Measurements from ENCODE around the gene TMUB1.
A peak's percentile ranks its signal among the peaks of the same experiment; 100 is the strongest.

TMUB1 gene

DNA sequence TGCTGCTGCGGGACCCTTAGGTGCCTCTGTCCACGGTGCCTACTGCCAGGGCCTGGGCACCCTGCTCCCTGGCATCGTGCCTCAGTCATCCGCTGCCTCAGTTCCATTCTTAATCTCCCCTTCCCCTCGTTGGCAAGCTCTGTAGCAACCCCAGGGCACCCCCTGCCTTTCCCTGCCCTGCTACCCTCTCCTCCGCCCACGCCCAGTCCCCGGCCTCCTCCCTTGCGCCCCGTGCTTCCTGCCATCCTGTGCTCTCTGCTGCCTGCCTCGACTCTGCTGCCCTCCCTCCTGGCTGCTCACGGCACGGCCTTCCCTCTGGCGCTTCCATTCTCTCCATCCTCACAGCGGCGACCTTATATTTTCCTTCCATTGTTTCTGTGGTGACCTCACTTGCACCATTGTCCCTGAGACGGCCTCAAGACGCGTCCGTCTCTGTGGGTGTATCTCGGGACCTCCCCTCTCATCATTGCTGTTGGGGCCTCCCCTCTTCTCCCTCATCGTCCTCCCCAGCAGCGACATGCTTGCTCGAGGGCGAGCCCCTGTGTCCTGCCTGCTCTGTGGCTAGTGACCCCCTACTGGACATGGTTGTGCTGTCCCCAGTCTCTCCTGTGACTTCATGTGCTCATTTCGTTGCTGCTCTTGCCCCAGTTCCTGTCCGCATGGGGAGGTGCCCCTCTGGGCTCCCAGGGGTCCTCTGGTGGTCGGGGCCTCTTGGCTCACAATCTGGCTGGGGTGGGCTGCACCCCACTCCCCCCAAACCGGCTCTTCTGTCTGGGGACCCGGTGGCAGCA lies 38.3 kb upstream of the TMUB1 start:
- DNase-seq (ENCODE audit: low read depth, low spot score) = no peak

DNA sequence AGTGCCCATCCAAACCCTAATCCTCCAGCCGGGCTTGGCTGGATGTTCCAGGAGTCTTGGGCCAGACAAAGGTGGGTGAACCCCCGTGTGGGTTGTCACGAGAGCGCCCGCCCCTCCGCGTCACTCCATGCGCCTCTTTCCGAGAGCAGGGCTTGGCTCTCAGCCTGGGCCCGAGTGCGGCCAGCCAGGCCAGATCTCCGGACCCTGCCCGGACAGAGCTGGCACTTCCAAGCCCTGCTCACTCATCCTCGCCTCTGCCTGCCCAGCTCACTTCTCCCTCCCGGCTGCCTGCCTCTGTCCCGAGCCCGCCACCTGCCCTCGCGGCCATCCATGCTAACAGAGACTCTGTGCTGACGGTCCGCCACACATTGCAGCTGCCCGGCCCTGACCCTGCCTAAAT lies 37.6 kb upstream of the TMUB1 start:
- DNase-seq (ENCODE audit: low read depth, low spot score) = no peak

DNA sequence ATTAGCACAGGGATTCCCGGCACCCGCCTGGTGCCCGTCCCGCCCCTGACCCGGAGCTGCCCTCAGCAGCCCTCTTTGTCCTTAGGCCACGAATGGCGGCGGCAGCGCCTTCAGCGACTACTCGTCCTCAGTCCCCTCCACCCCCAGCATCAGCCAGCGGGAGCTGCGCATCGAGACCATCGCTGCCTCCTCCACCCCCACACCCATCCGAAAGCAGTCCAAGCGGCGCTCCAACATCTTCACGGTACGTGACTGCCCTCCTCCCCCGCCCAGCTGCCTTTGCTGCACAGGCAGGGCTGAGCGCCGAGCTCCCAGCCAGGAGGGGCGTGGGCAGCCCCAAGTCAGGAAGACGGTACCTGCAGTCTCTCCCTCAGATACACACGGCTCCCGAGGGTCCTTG lies 36.6 kb upstream of the TMUB1 start:
- no peak for DNase-seq (ENCODE audit: low read depth, low spot score)

DNA sequence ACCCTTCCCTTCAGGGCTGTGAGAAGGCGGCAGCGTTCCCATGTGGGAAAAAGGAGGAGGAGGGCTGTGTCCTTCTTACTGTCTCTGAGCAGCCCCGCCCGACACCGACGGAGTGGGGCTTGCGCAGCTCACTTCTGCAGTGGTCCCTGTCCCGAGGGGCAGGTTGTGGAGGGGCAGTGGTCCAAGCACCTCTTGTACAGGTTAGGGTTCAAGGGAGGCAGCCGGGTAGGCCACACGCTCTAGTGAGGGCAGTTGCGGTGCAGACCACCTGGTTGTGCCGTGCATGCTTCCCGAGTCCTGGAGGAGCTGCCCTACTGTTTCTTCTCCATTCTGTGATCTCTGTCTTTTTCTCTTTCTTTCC lies 35.7 kb upstream of the TMUB1 start:
- DNase-seq (ENCODE audit: low read depth, low spot score) = no peak

DNA sequence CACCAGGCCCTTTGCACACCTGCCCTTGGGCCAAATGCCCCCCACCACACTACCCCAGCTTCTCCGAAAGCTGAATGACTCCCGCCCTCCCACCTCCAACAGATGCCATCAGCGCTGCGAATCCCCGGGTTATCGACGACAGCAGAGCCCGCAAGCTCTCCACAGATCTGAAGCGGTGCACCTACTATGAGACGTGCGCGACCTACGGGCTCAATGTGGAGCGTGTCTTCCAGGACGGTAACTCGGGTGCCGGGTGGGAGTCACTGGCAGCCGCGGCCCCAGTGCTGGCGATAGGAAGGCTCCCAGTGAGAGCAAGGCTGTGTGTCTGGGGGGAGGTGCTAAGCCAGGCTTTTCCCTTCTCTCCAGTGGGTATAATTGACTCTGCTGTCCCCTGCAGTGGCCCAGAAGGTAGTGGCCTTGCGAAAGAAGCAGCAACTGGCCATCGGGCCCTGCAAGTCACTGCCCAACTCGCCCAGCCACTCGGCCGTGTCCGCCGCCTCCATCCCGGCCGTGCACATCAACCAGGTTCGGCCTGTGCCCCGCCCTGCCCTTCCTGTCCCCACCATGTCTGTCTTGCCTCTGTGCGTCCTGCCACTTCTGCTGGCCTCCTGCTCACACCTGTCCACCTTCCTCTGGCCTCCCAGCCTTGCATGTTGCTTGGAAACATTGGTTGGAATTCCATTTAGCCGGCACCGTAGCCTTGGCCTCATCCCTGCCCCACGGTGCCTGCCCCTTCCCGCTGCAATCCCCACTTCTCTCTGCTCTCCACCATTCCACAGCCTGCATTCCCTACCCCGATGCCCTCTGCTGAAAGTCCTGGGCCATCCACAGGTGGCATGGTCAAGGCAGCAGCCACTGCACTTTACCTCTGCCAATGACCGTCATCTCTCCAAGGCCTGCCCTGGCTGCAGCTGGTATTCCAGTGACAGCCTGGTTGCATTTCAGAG lies 35.1 kb upstream of the TMUB1 start:
- no peak for DNase-seq (ENCODE audit: low read depth, low spot score)

DNA sequence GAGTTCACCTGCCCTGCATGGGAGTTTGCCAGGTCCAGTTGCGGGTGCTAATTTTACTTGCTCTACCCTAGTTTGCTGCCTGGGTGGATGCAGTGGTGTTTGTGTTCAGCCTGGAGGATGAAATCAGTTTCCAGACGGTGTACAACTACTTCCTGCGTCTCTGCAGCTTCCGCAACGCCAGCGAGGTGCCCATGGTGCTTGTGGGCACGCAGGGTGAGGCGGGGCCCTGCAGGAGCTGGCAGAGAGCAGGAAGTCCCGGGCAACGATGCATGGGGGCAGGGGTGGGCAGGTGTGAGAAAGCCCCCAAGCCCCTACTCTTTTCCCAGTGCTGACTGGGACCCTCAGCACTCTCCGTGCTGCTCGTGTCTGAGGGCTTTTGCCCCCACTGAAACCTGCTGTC lies 34.3 kb upstream of the TMUB1 start:
- no peak for DNase-seq (ENCODE audit: low read depth, low spot score)

DNA sequence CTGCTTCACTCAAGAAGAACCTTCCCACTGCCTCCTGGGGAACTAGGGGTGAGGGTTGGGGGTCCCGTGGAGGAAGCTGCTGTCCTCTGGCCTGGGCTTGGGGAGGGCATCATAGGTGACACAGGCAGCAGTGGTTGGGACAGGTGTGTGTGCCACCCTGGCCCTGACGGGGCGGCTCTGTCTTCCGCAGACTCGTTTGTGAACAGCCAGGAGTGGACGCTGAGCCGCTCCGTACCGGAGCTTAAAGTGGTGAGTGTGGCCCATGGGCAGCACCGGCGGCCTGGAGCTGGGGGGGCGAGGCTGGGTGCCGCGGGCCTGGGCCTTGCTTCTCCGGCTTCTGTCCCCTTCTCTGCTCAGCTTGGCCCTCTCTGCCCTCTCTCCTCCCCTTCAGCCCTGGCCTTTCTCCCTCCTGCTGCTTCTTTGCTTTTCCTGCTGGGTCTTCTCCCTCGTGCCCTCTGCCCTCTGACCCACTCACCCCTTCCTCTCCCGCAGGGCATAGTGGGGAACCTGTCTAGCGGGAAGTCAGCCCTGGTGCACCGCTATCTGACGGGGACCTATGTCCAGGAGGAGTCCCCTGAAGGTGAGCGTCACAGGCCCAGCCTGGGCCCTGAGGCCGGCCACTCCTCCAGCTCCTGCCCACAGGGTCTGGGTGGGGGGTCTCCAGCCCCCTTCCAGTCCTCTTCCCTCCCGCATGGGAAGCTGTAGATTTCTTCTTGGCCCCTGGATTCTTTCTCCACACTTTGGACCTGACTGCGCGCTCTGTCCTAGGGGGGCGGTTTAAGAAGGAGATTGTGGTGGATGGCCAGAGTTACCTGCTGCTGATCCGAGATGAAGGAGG lies 33.5 kb upstream of the TMUB1 start:
- no peak for DNase-seq (ENCODE audit: low read depth, low spot score)

DNA sequence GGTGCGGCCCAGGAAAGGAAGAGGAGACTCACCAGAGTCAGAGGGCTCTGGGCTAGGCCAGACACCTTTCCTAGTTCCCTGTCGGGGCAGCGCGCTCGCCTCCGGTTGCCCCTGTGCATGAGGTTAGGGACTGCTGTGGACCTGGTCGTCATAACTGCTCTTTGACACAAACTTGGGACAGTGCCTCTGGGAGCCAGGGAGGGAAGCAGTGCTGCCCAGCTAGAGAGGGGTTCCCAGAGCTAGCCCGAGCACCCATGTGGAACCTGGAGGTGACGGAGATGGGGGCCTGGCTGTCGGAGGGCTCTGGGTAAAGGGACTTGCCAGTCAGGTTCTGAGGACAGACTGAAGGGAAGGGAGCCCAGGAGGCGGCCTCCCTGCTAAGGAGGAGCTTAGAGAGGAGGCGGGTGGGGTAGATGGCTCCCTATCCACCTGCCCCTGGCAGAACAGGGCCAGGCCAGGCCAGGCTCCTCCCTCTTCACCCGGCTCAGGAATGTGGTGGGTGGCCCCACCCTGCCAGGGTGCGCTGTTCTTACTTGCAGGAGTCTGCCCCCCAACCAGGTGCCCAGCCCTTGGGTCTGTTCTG lies 32.6 kb upstream of the TMUB1 start:
- DNase-seq (ENCODE audit: low read depth, low spot score) = no peak

DNA sequence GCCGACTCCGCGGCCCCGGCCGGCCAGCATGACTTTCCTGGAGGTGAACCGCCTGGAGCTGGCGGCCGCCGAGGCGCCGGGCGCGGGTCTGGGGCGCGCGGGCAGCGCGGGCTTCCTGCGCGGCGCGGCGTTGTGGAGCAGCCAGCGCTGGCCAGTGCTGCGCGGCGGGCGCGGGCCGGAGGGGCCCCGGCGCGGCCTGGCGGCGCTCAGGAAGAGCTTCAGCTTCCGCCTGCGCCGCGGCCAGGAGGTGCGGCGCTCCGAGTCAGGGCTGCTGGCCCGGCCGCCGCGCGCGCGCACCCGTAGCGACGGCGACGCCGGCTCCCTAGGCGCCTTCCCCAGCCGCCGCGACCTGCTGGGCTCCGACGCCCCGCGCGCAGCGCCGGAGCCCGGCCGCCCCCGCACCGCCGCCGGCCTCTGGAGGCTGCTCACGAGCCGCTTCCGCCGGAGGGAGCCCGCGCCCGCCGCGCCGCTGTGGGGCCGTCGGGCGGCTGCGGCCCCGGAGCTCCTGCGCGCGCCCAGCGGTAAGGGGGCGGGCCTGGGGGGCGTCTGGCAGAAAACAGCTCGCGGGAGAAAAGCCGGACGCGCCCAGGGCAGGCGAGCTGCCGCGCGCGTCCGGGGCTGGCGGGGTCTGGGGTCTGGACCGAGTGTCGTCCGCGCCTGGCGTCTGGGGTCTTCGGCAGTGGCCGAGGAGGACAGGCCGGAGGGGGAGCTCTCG lies 32.0 kb upstream of the TMUB1 start:
- DNase-seq (ENCODE audit: low read depth, low spot score) = no peak

DNA sequence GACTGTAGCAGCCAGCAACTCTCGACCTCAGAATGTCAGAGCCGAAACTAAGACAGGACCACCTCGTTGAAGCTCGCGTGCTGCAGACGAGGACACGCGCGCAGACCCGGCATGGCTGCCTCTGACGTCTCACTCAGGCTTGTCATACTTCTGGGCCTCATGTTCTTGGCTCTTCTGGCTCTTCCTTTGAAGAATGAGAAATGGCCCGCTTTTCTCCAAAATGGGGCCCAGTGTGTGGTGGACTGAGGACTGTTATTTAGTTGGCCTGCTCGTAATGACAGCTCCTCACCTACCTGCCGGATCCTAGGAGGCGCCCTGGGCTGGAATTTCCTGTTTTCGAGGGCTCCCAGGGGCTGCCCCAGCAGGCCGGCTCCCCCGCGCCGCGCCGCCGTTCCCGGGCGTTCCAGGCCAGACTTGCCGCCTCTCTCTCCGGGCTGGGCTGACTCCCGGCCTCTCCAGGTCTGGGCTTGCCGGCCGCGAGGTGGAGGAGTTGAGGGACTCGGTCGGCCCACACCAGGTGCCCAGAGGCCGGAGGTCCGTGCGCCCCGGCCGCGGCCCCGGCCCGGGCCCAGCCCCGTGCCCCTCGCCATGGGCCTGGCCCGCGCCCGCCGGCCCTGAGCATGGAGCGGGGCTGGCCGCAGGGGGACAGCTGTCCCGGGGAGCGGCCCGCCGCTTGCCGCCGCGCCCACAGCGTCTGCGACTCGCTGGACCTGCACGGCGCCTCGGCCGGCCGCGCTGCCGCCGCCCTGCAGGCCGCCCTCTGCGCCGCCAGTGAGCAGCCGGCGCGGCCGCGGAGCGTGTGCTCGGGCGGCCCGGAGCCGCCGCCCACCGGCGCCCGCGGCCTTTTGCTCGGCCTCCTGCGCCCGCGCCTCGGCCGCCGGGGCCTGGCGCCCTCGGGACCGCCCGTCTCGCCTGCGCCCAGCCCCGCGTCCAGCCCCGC lies 31.1 kb upstream of the TMUB1 start:
- DNase-seq (ENCODE audit: low read depth, low spot score) = no peak

DNA sequence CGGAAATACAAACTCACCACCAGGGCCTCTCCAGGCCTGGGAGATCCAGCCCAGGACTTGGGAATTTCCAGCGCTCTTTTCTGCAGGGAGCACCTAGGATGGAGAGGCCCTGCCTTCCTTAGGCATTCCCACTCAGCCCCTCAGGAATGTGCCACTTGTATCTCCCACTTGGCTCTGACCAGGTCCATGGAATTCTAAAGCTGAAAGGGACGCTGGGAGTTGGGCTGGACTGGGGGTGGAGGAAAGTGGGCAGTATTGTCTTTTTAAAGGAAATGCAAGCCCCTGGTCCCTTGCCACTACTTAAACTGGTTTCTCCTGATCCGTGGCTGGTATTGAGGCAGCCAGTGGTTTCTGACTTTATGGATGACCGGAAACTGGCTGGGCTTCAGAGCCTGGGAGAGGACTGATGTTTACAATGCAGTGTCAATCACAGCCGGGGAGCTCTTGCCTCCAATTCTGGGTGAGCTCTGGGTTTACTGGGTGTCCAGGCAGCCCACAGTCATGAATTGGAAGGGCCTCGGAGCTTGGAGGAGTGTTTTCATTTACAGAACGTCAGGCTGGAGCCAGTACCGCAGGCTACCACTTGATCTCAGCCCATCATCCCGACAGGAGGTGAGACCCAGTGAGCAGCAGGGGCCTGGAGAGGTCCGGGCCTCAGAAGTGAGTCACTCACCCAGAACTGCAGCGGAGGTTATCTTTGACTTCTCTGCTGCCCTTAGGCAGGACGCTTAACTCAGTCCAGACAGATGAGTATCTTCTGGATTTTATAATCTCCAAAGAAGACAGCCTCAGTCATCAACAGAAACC lies 30.3 kb upstream of the TMUB1 start:
- DNase-seq (ENCODE audit: low read depth, low spot score) = no peak

DNA sequence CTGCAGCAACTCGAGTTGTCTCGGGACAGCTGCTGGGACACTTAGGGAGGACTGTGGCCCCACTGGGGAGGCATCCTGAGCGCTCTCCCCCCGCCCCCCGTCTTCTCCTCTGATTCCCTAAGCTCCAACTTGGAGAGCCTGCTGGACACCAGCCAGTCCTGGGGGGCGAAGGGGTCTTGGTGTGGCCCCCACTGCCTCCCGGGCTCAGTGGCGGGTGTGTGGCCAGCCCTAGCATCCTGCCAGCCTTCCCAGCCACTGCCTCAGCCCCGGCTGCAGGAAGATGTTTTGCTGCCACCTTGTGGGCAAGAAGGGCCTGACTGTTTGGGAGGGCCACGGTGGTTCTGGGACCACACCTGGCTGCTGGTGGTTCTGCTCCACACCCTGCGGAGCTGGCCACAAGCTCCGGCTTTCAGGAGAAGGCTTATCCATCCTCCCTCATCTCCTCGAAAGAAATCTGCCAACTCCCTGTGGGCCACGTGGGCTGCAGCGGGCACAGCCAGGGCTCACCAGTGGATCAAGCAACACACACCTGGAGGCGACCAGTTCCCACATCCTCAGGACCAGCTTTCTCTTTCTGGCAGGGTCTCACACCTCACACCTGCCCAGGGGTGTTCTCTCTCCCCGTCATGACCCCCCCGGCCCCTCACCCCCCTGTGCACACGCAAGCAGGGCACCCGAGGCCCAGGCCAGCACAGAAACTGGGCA lies 27.8 kb upstream of the TMUB1 start:
- peak; percentile 55 for DNase-seq (ENCODE audit: low read depth, low spot score)

DNA sequence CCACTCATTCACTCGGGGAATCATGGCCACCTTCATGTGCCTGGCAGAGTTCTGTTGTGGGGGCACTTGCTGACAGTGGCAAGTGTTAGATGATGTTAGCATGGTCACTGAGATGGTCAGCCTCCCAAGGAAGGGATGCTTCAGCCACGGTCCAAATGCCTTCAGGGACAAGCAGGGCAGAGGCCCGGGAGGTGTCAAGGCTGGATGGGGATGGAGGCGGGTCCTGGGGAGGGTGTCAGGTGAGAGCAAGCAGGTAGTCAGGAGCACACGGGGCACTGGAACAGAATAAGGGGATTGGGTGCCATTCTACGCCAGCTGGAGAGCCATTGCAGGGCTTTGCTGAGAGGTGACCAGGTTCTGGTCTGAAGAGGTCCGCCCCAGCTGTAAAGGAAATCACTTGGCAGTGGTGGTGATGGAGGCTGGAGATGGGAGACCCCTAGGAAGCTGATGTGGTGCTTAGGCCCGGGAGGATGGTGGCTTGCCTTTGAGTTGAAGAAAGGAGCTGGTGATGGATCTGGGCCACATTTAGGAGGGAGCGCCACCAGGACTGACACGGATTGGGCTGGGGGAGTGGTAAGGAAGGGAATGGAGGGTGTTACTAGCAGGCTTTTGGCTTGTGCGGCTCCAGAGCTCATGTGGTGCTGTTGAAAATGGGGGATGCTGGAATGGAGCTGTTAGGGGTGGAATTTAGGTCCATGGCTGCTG lies 27.1 kb upstream of the TMUB1 start:
- DNase-seq (ENCODE audit: low read depth, low spot score) = no peak

DNA sequence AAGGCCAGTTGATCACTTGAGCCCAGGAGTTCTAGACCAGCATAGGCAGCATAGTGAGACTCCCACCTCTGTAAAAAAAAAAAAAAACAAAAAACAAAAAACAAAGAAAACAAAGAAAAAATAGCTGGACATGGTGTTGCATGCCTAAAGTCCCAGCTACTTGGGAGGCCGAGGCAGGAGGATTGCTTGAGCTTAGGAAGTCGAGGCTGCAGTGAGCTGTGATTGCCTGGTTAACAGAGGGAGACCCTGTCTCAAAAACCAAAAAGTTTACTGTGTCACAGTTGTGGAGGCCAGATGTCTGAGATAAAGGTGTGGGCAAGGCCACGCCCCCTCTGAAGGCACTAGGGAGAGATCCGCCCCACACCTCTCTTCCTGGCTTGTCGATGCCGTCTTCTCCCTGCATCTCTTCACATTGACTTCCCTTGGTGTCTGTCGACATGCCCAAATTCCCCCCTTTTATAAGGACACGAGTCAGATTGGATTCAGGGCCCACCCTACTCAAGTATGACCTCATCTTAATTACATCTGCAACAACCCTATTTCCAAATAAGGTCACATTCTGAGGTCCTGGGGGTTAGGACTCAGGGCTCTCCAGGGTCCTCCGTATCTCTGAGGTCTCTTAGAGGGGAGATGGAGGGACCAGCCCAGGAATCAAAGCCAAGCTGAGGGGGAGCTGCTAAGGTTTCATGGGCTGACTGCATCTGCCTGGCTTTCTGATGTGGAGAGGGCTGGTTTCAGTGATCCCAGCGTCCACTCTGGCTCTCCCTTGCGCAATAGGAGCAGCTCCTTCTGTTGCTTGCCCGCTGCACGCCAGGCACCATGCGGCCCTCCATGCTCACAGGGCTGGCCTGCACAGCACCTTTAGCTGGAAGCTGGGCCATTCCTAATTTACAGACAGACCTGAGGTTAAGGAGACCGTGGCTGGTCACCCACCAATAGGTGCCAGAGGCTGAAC lies 26.1 kb upstream of the TMUB1 start:
- DNase-seq (ENCODE audit: low read depth, low spot score) = no peak

DNA sequence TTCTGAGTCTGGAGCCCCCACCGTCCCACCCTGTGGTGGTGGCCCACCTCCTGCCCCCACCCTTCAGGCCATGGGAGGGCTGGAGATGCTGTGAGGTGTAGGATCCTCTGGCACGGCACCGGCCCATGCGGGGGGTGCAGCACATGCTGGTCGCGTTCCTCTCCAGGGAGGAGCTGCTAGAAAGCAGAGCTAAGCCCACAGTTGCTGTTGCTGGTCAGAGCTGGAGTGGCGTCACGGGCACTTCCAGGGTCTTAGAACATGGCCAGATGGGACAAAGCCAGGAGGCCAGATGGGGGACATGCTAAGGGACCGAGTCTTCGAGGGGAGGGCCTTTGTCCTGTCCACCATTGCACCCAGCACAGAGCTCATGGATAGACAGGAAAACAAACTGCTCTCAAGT lies 24.6 kb upstream of the TMUB1 start:
- no peak for DNase-seq (ENCODE audit: low read depth, low spot score)

DNA sequence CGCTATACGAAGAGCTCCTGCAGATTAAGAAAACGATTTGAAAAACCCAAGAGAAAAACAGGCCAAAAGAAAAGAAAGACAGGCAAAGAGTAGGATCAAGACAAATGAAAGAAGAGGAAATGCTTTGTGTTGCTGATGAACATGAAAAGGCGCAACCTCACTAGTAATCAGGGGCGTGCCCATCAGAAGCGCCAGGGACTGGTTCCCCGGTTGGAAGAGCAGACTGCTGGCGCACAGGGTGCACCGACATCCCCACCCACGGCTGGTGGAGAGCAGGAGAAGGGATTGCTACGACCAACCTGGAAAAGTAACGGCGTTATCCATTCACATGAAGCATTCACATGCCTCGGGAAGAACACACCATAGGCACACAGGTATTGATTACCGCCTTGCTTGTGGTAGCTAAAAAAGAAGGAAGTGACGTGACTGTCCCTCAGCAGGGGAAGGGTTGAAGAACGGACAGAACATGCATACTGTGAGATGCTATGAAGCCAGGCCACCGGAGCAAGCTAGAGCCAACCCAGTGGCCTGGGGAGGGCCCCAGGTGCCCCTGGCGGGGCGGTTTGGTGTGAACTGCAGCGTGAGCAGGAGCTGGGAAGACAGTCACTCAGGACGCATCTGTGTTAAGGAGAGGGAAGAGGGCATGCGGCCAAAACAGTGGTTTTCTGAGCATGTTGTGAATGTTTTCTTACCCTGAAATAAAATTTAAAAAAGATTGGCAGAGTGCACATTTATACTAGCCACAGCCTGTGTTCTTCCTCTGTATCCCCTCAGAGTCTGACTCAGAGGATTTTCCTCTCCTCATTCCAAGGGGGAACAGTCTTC lies 21.3 kb upstream of the TMUB1 start:
- DNase-seq (ENCODE audit: low read depth, low spot score) = no peak
